Hepatocyte (in vitro differentiated cells): ENCODE data around the gene OPCML. TPM values are rescaled to one million over a fixed set of nuclear protein-coding genes. Genes with fewer than 3 reads are reported as not detected.

Experiments
- DNase-seq: peaks from one replicate; pipeline ENCODE4 v3.0.0-alpha.2; 2016; ENCODE audit warnings: low spot score
- H2AFZ ChIP-seq: fragments of 200-600 bp; sonication (generic); 2 replicates; pipeline ENCODE4 v1.6.0; 2016; ENCODE audit warnings: antibody characterized with exemption, mild to moderate bottlenecking
- H3K27ac ChIP-seq: fragments of 200-600 bp; sonication (generic); 2 replicates; pipeline ENCODE4 v1.5.1; 2016; ENCODE audit warnings: mild to moderate bottlenecking
- H3K27me3 ChIP-seq: fragments of 200-600 bp; sonication (generic); 2 replicates; pipeline ENCODE4 v1.6.1; 2016
- H3K36me3 ChIP-seq: fragments of 200-600 bp; sonication (generic); replicated peaks from 2 replicates; pipeline ENCODE4 v1.5.1; 2016; ENCODE audit warnings: low read depth; ENCODE audit not compliant: insufficient read depth
- H3K4me1 ChIP-seq: fragments of 200-600 bp; sonication (generic); 2 replicates; pipeline ENCODE4 v1.5.1; 2016; ENCODE audit warnings: mild to moderate bottlenecking, moderate library complexity; ENCODE audit not compliant: insufficient read depth
- H3K4me2 ChIP-seq: fragments of 200-600 bp; sonication (generic); 2 replicates; pipeline ENCODE4 v1.6.0; 2016
- H3K4me3 ChIP-seq: fragments of 200-600 bp; sonication (generic); 2 replicates; pipeline ENCODE4 v1.5.1; 2016; ENCODE audit warnings: mild to moderate bottlenecking
- H3K79me2 ChIP-seq: fragments of 200-600 bp; sonication (generic); 2 replicates; pipeline ENCODE4 v1.6.0; 2017; ENCODE audit warnings: mild to moderate bottlenecking
- H3K9me2 ChIP-seq: fragments of 200-600 bp; sonication (generic); replicated peaks from 2 replicates; pipeline ENCODE4 v1.6.0; 2017; ENCODE audit warnings: mild to moderate bottlenecking; ENCODE audit not compliant: insufficient read depth
- H3K9me3 ChIP-seq: fragments of 200-600 bp; sonication (generic); 2 replicates; pipeline ENCODE4 v1.5.1; 2016; ENCODE audit warnings: low read depth, mild to moderate bottlenecking
- H4K20me1 ChIP-seq: fragments of 200-600 bp; sonication (generic); 2 replicates; pipeline ENCODE4 v1.6.0; 2016; ENCODE audit warnings: mild to moderate bottlenecking; ENCODE audit not compliant: insufficient read depth, poor library complexity, severe bottlenecking
- EZH2 ChIP-seq: fragments of 200-600 bp; sonication (generic); IDR thresholded peaks from 2 replicates; pipeline ENCODE4 v1.6.1; 2016; ENCODE audit warnings: antibody characterized with exemption, mild to moderate bottlenecking, borderline replicate concordance
- EZH2phosphoT487 ChIP-seq: fragments of 200-600 bp; sonication (generic); IDR thresholded peaks from one replicate; pipeline ENCODE4 v1.6.1; 2018; ENCODE audit warnings: antibody characterized with exemption, mild to moderate bottlenecking, low read depth, moderate library complexity; ENCODE audit not compliant: unreplicated experiment, severe bottlenecking
- WGBS: methylation state at CpG from one replicate; pipeline ENCODE4 v1.1.6; 2016; ENCODE audit warnings: low lambda C conversion rate; ENCODE audit errors: missing lambda C conversion rate; 5-methylcytosine and 5-hydroxymethylcytosine counted together
- polyA plus RNA-seq: library from polyadenylated mRNA; unstranded; fragments of >200 nt; fragmentation: Nextera tagmentation; extraction: Ambion mirVana; gene quantifications from 2 replicates; pipeline ENCODE4 v1.2.1, GENCODE V29; 2016
- total RNA-seq: library from RNA; depleted of rRNA; stranded (reverse); fragments of >200 nt; gene quantifications from 2 replicates; pipeline ENCODE4 v1.2.3, GENCODE V29; 2014
- TF ChIP-seq, protein P1 (sequence below): fragments of 200-600 bp; sonication (generic); IDR thresholded peaks from 2 replicates; pipeline ENCODE4 v1.5.1; 2016; ENCODE audit warnings: antibody characterized with exemption, mild to moderate bottlenecking; ENCODE audit not compliant: poor library complexity

OPCML gene
- total and polyA plus RNA-seq, 2 experiments from 2014 or later = 0.37 to 0.98 TPM

DNA sequence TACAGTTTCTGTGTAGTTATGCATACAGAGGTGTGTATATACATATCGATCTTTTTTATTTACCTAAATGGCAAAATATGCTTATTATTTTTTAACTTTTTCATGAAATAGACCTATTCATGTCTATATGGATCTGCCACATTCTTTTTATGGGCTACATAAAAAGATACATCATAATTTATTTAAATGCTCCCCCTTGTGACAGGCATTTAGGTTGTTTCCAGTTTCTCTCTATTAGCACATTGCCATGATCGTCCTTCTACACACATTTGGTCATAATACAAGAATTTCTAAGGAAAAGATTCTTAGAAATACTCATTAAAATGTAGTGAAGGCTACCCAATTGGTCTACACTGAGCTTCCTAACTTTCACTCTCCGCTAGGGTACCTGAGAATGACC is 1067.4 kb downstream of the OPCML start:
- H3K27me3 ChIP-seq = peaks cover 11% of the 10 kb centered on the region
- no peak overlapping the region for H3K4me2 ChIP-seq
- no peak overlapping the region for H3K4me3 ChIP-seq
- H3K27ac ChIP-seq = no peak overlapping the region
- H3K36me3 ChIP-seq = no peaks in the 10 kb centered on the region
- DNase-seq = no peak
- H3K9me3 ChIP-seq = no peaks in the 10 kb centered on the region
- H3K79me2 ChIP-seq = no peaks in the 10 kb centered on the region
- WGBS = 95% methylated on average over 3 of the region's 3 CpGs
- no peaks in the 10 kb centered on the region for H3K4me1 ChIP-seq
- TF ChIP-seq EZH2phosphoT487 (no peak), EZH2 (no peak)
- TF ChIP-seq, protein P1, sequence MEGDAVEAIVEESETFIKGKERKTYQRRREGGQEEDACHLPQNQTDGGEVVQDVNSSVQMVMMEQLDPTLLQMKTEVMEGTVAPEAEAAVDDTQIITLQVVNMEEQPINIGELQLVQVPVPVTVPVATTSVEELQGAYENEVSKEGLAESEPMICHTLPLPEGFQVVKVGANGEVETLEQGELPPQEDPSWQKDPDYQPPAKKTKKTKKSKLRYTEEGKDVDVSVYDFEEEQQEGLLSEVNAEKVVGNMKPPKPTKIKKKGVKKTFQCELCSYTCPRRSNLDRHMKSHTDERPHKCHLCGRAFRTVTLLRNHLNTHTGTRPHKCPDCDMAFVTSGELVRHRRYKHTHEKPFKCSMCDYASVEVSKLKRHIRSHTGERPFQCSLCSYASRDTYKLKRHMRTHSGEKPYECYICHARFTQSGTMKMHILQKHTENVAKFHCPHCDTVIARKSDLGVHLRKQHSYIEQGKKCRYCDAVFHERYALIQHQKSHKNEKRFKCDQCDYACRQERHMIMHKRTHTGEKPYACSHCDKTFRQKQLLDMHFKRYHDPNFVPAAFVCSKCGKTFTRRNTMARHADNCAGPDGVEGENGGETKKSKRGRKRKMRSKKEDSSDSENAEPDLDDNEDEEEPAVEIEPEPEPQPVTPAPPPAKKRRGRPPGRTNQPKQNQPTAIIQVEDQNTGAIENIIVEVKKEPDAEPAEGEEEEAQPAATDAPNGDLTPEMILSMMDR = no peak
- H4K20me1 ChIP-seq = no peaks in the 10 kb centered on the region
- H2AFZ ChIP-seq = no peak overlapping the region
- H3K9me2 ChIP-seq = no peaks in the 10 kb centered on the region

DNA sequence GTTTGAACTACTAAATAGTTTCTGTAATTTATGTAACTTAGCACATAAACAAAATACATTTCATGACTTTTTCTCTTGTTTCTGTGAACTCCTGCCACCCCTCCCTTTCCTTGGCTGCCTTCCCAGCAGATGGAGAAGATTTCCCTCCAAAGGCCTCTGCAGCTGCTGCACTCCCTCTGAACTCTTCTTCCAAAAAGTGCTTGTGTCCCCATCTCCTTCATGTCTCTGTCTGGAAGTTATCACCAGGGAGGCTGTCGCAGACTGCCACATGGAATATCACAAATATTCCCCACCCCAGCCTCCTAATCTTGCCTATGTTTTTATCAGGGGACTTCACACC is 1068.3 kb downstream of the OPCML start:
- no peak overlapping the region for H3K4me3 ChIP-seq
- H3K27ac ChIP-seq = no peak overlapping the region
- no peaks in the 10 kb centered on the region for H3K79me2 ChIP-seq
- no peak overlapping the region for H3K4me2 ChIP-seq
- no peaks in the 10 kb centered on the region for H3K36me3 ChIP-seq
- H3K4me1 ChIP-seq = no peaks in the 10 kb centered on the region
- no peaks in the 10 kb centered on the region for H3K9me3 ChIP-seq
- no peaks in the 10 kb centered on the region for H3K9me2 ChIP-seq
- peaks cover 11% of the 10 kb centered on the region for H3K27me3 ChIP-seq
- DNase-seq = peak; percentile 44
- no peak overlapping the region for H2AFZ ChIP-seq
- H4K20me1 ChIP-seq = no peaks in the 10 kb centered on the region
- TF ChIP-seq EZH2phosphoT487 (no peak), EZH2 (no peak)
- TF ChIP-seq, protein P1 = no peak
- 57% methylated on average over 1 of the region's 1 CpG for WGBS

DNA sequence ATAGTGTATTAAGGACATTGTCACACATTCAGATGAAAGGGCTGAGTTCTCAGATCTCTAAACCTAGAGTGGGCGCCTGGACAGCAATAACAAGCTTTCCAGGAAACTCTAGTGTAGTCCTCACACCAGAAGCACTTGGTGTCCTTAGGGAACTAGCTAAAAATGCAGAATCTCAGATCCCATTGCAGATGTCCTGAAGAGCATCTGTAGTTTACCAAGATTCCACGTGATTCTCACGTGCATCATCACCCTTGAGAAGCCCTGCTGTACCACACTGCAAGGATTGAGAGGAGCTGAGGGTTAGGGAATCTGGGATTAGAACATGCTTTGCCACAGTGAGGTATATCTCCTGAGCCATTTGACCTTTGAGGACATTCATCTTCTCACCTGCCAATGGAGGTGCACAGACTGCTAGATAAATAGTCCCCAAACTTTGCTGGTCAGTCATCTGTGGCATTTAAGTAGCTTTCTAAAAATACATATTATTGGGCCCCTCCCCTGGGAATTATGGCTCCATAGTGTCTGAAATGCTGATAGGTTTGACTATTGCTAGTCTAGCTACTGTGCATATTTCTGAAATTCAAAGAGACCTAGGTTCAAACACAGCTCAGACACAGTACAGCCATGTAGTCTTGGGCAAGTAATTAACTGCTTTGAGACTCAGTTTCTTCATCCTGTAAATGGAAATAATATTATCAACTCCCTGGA is 1068.9 kb downstream of the OPCML start:
- no peak for DNase-seq
- H3K27ac ChIP-seq = no peak overlapping the region

More for the DNA sequence above, 1068.9 kb downstream of the OPCML start:
- Histone ChIP-seq H3K4me3 (no peak overlapping the region), H3K9me3 (no peaks in the 10 kb centered on the region), H2AFZ (no peak overlapping the region), H3K4me2 (no peak overlapping the region), H3K4me1 (no peaks in the 10 kb centered on the region), H3K9me2 (no peaks in the 10 kb centered on the region), H3K36me3 (no peaks in the 10 kb centered on the region), H3K79me2 (no peaks in the 10 kb centered on the region), H3K27me3 (peaks cover 11% of the 10 kb centered on the region), H4K20me1 (no peaks in the 10 kb centered on the region)
- WGBS = 94% methylated on average over 3 of the region's 3 CpGs
- TF ChIP-seq, protein P1 = no peak
- TF ChIP-seq EZH2phosphoT487 (no peak), EZH2 (no peak)
